Neuronal stem cell (in vitro differentiated cells): ENCODE results near the gene DDX5.

Experiments used
- DNase-seq: peaks from one replicate; pipeline ENCODE4 v3.0.0-alpha.2; 2013; ENCODE audit warnings: low spot score
- H2AFZ ChIP-seq: one replicate; pipeline ENCODE4 v1.6.1; 2013; ENCODE audit warnings: mild to moderate bottlenecking, low read length, inconsistent platforms
- H2AK5ac ChIP-seq: 2 replicates; pipeline ENCODE4 v1.6.1; 2013; ENCODE audit warnings: low read depth, mild to moderate bottlenecking, inconsistent platforms, low read length, moderate library complexity, mixed read lengths
- H2BK120ac ChIP-seq: 2 replicates; pipeline ENCODE4 v1.6.1; 2013; ENCODE audit warnings: low read depth, mild to moderate bottlenecking, inconsistent platforms, low read length, moderate library complexity, mixed read lengths
- H2BK12ac ChIP-seq: one replicate; pipeline ENCODE4 v1.6.1; 2013; ENCODE audit warnings: low read length, inconsistent platforms
- H2BK15ac ChIP-seq: 2 replicates; pipeline ENCODE4 v1.6.1; 2013; ENCODE audit warnings: mild to moderate bottlenecking, low read length, inconsistent platforms, mixed read lengths
- H2BK5ac ChIP-seq: one replicate; pipeline ENCODE4 v1.6.1; 2013; ENCODE audit warnings: inconsistent platforms, mild to moderate bottlenecking, low read length, moderate library complexity
- H3K14ac ChIP-seq: one replicate; pipeline ENCODE4 v1.6.1; 2013; ENCODE audit warnings: low read length, inconsistent platforms
- H3K18ac ChIP-seq: 2 replicates; pipeline ENCODE4 v1.6.1; 2013; ENCODE audit warnings: low read length, inconsistent platforms
- H3K23ac ChIP-seq: 2 replicates; pipeline ENCODE4 v1.6.1; 2013; ENCODE audit warnings: low read depth, mild to moderate bottlenecking, mixed read lengths, low read length, inconsistent platforms; ENCODE audit not compliant: poor library complexity
- H3K27ac ChIP-seq: replicated peaks from 3 replicates; pipeline ENCODE4 v1.5.1; 2013; ENCODE audit warnings: low read length, inconsistent platforms
- H3K27me3 ChIP-seq, 3 experiments: 2 replicates each; pipeline ENCODE4 v1.6.1; 2013; ENCODE audit warnings: low read length in 3 of 3, mild to moderate bottlenecking in 2 of 3, inconsistent platforms in 1 of 3, low read depth in 1 of 3, mixed read lengths in 1 of 3, moderate library complexity in 1 of 3; ENCODE audit not compliant: control insufficient read depth in 3 of 3, insufficient read depth in 3 of 3
- H3K36me3 ChIP-seq, 2 donors: replicated peaks in 1 of 2; 2 replicates each; pipeline ENCODE4 v1.6.1; 2013; ENCODE audit warnings: low read length in 2 of 2; ENCODE audit not compliant: control insufficient read depth in 2 of 2, insufficient read depth in 2 of 2
- H3K4ac ChIP-seq: 2 replicates; pipeline ENCODE4 v1.6.1; 2013; ENCODE audit warnings: inconsistent platforms, mild to moderate bottlenecking, low read length, moderate library complexity
- H3K4me1 ChIP-seq, 2 donors: 1 replicate in 1 of 2; 2 replicates in 1 of 2; pipeline ENCODE4 v1.6.1; 2013; ENCODE audit warnings: low read length in 2 of 2, low read depth in 1 of 2; ENCODE audit not compliant: control insufficient read depth in 2 of 2, insufficient read depth in 1 of 2
- H3K4me2 ChIP-seq: one replicate; pipeline ENCODE4 v1.6.1; 2013; ENCODE audit warnings: mild to moderate bottlenecking, low read length, inconsistent platforms; ENCODE audit not compliant: insufficient read depth, poor library complexity, severe bottlenecking
- H3K4me3 ChIP-seq, 2 donors: 2 replicates each; pipeline ENCODE4 v1.5.1; 2013; ENCODE audit warnings: low read length in 2 of 2, mild to moderate bottlenecking in 2 of 2, inconsistent platforms in 1 of 2, moderate library complexity in 1 of 2
- H3K79me1 ChIP-seq: one replicate; pipeline ENCODE4 v1.6.1; 2013; ENCODE audit warnings: low read depth, mild to moderate bottlenecking, inconsistent platforms, low read length, moderate library complexity
- H3K9ac ChIP-seq: one replicate; pipeline ENCODE4 v1.6.1; 2013; ENCODE audit warnings: mild to moderate bottlenecking, low read depth, low read length, inconsistent platforms; ENCODE audit not compliant: poor library complexity
- H3K9me3 ChIP-seq, 2 donors: replicated peaks in 1 of 2; 2 replicates each; pipeline versions ENCODE3 to v1.6.1; 2013; ENCODE audit warnings: low read length in 2 of 2, mild to moderate bottlenecking in 2 of 2, inconsistent platforms in 1 of 2, low read depth in 1 of 2, mixed read lengths in 1 of 2, moderate library complexity in 1 of 2; ENCODE audit not compliant: control insufficient read depth in 2 of 2, insufficient read depth in 1 of 2
- H4K8ac ChIP-seq: one replicate; pipeline ENCODE4 v1.6.1; 2013; ENCODE audit warnings: low read depth, mild to moderate bottlenecking, inconsistent platforms, low read length, moderate library complexity
- H4K91ac ChIP-seq: one replicate; pipeline ENCODE4 v1.6.1; 2013; ENCODE audit warnings: low read length, low read depth, mild to moderate bottlenecking, inconsistent platforms; ENCODE audit not compliant: poor library complexity
- WGBS, 2 donors: extraction: QIAGEN DNeasy Blood & Tissue Kit; methylation state at CpG; one replicate each; pipeline ENCODE4 v1.1.7; 2013; ENCODE audit warnings: missing lambda C conversion rate in 2 of 2, mixed read lengths in 1 of 2; ENCODE audit not compliant: insufficient read length in 2 of 2, insufficient replicate concordance in 1 of 2; ENCODE audit errors: extremely low coverage in 2 of 2; 5-methylcytosine and 5-hydroxymethylcytosine counted together

The DDX5 gene

DNA sequence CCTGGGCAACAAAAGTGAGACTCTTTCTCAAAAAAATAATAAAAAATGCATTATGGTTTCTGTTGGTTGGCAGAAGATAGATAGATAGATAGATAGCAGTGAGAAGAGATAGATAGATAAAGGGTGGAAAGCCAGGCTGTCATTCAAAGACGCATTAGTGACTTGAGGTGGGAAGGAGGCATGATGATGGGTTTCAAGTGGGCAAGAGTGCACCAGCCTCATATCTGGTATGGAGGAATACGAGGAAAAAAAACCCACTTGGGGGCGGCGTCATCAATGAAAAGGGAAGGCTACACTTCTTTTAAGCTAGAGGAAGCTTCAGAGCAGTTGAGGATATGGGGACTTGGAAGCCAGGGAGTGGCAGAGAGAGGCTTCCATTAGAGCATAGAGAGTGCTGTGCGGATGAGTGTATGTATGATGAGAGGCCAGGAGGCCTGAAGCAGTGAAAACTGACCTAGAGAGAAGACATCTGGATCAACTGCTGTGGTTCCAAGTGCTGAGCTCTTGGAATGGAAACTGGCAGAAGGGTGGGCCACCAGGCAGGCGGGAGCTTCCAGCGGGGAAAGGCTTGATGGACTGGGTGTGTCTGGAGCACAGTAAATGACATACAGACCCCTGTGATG, 32.5 kb upstream of the DDX5 start:
- H2BK15ac ChIP-seq = no peak overlapping the region
- no peaks in the 10 kb centered on the region for H3K27me3 ChIP-seq
- H4K91ac ChIP-seq = no peak overlapping the region
- no peak overlapping the region for H2BK12ac ChIP-seq
- H2AK5ac ChIP-seq = no peak overlapping the region
- no peak overlapping the region for H3K4me3 ChIP-seq
- no peak overlapping the region for H2AFZ ChIP-seq
- H4K8ac ChIP-seq = no peak overlapping the region
- H3K4me2 ChIP-seq = no peak overlapping the region
- no peak overlapping the region for H3K14ac ChIP-seq
- no peak overlapping the region for H3K9ac ChIP-seq
- WGBS, 2 donors = no CpG with 5 or more reads among the region's 7 CpGs
- H3K9me3 ChIP-seq = no peaks in the 10 kb centered on the region
- H3K23ac ChIP-seq = no peak overlapping the region
- no peak overlapping the region for H3K18ac ChIP-seq
- no peaks in the 10 kb centered on the region for H3K79me1 ChIP-seq
- H3K27ac ChIP-seq = no peak overlapping the region
- no peak overlapping the region for H3K4ac ChIP-seq
- H2BK5ac ChIP-seq = no peak overlapping the region
- H3K36me3 ChIP-seq = peaks cover 25 to 91% of the 10 kb centered on the region in 2 donors
- no peaks in the 10 kb centered on the region for H3K4me1 ChIP-seq
- H2BK120ac ChIP-seq = no peak overlapping the region
- no peak for DNase-seq

DNA sequence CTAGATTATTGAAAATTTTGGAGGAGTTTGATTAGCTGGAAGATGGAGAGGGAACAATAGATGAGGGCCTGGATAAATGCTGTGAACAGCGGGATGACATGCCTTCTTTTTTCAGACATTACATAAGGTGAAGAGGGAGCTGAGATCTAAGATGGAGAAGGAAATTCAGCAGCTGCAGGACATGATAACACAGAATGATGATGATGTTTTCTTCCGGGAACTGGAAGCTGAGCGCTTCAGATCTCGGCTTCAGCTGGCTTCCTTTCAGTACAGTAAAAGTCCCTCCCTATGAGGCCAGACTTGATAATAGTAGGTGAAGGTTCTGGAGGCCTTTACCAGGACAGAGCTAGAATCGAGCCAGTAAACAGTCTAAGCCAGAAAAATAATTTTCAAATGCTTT, 31.4 kb upstream of the DDX5 start:
- no peak overlapping the region for H3K23ac ChIP-seq
- WGBS, 2 donors = no CpG with 5 or more reads among the region's 5 CpGs
- no peak overlapping the region for H2AFZ ChIP-seq
- H3K27me3 ChIP-seq = no peaks in the 10 kb centered on the region
- no peak overlapping the region for H3K4ac ChIP-seq
- no peaks in the 10 kb centered on the region for H3K9me3 ChIP-seq
- H3K14ac ChIP-seq = no peak overlapping the region
- H2AK5ac ChIP-seq = no peak overlapping the region
- H4K91ac ChIP-seq = no peak overlapping the region
- no peak for DNase-seq
- no peak overlapping the region for H3K18ac ChIP-seq
- H3K4me1 ChIP-seq = no peaks in the 10 kb centered on the region
- H2BK12ac ChIP-seq = no peak overlapping the region
- H2BK120ac ChIP-seq = no peak overlapping the region
- no peaks in the 10 kb centered on the region for H3K79me1 ChIP-seq
- H3K36me3 ChIP-seq = peaks cover 29 to 96% of the 10 kb centered on the region in 2 donors
- H3K27ac ChIP-seq = no peak overlapping the region
- no peak overlapping the region for H2BK15ac ChIP-seq
- no peak overlapping the region for H3K9ac ChIP-seq
- no peak overlapping the region for H2BK5ac ChIP-seq
- H3K4me3 ChIP-seq = no peak overlapping the region
- H3K4me2 ChIP-seq = no peak overlapping the region
- no peak overlapping the region for H4K8ac ChIP-seq

DNA sequence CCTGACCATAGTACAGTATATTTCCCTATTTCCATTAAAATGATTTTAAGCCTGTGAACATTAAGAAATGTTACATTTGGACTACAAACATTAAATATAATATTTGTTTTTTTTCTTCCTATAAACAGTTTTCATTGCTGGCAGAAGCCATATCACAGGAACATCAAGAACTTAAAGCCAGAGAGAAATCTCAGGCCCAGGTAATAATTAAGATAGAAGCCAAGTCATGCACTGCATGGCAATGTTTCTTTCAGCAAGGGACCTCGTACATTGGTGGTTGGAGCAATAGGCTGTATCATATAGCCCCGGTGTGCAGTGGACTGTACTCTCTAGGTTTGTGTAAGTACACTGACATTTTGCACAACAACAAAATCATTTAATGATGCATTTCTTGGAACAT, 30.8 kb upstream of the DDX5 start:
- no CpG with 5 or more reads among the region's 2 CpGs for WGBS, 2 donors
- Histone ChIP-seq H2AK5ac (no peak overlapping the region), H3K36me3 (peaks cover 35 to 96% of the 10 kb centered on the region in 2 donors), H3K79me1 (no peaks in the 10 kb centered on the region), H3K14ac (no peak overlapping the region), H4K8ac (no peak overlapping the region), H3K4me2 (no peak overlapping the region), H3K4me3 (no peak overlapping the region), H2BK12ac (no peak overlapping the region), H2BK15ac (no peak overlapping the region), H2BK120ac (no peak overlapping the region), H2BK5ac (no peak overlapping the region), H3K18ac (no peak overlapping the region), H4K91ac (no peak overlapping the region), H3K27me3 (no peaks in the 10 kb centered on the region), H3K9ac (no peak overlapping the region), H3K4me1 (no peaks in the 10 kb centered on the region), H2AFZ (no peak overlapping the region), H3K23ac (no peak overlapping the region), H3K9me3 (no peaks in the 10 kb centered on the region), H3K27ac (no peak overlapping the region), H3K4ac (no peak overlapping the region)
- DNase-seq = no peak

DNA sequence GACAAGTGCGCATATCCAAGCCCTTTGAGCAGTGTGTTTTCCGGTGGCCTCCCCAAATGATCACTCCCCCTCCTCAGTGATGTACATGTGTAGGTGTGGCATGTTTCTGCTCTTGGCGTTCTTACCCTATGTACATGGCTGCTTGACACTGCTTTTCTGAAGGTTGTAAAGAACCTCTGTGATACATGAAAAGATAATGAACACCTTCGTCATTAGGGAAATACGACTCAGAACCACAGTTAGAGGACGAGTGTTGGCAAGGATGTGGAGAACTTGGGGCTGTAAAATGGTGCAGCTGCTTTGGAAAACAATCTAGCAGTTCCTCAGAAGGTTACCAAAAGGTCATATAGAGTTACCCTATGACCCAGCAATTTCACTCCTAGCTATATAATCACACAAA, 29.3 kb upstream of the DDX5 start:
- Histone ChIP-seq H3K23ac (no peak overlapping the region), H3K9ac (no peak overlapping the region), H3K9me3 (no peaks in the 10 kb centered on the region), H2BK120ac (no peak overlapping the region), H3K18ac (no peak overlapping the region), H3K27ac (no peak overlapping the region), H4K91ac (no peak overlapping the region), H3K4me3 (no peak overlapping the region), H4K8ac (no peak overlapping the region), H3K36me3 (peaks cover 43 to 100% of the 10 kb centered on the region in 2 donors), H3K79me1 (no peaks in the 10 kb centered on the region), H2BK5ac (no peak overlapping the region), H2BK12ac (no peak overlapping the region), H2BK15ac (no peak overlapping the region), H3K4ac (no peak overlapping the region), H3K4me1 (no peaks in the 10 kb centered on the region), H3K27me3 (no peaks in the 10 kb centered on the region), H2AK5ac (no peak overlapping the region), H3K14ac (no peak overlapping the region), H3K4me2 (no peak overlapping the region), H2AFZ (no peak overlapping the region)
- no CpG with 5 or more reads among the region's 6 CpGs for WGBS, 2 donors
- no peak for DNase-seq
